Neural cell (in vitro differentiated cells): Measurements from ENCODE around the gene OR9A2.

Source experiments
- CTCF ChIP-seq: fragments of 450-650 bp; IDR thresholded peaks from 2 replicates; pipeline ENCODE4 v1.5.1; 2014; ENCODE audit warnings: antibody characterized with exemption, mild to moderate bottlenecking, moderate library complexity; ENCODE audit not compliant: poor library complexity, severe bottlenecking
- EZH2 ChIP-seq: fragments of 200-600, 300-800 bp; shearing (Covaris generic), sonication (generic); IDR thresholded peaks from 2 replicates; pipeline ENCODE4 v1.6.1; 2014; ENCODE audit warnings: antibody characterized with exemption, low read length, borderline replicate concordance, mild to moderate bottlenecking; ENCODE audit not compliant: insufficient read depth, poor library complexity, severe bottlenecking
- POLR2AphosphoS5 ChIP-seq: IDR thresholded peaks from 2 replicates; pipeline ENCODE4 v1.6.1; 2012
- SMC3 ChIP-seq: fragments of 450-650 bp; conservative IDR thresholded peaks from 2 replicates; pipeline ENCODE4 v1.6.1; 2014; ENCODE audit warnings: antibody characterized with exemption, mild to moderate bottlenecking, moderate library complexity; ENCODE audit not compliant: poor library complexity
- TAF1 ChIP-seq: IDR thresholded peaks from 2 replicates; pipeline ENCODE4 v1.6.1; 2012; ENCODE audit warnings: low read depth

GRCh38 chr7:143055754-143056153 lies 28.8 kb upstream of the OR9A2 start:
- TF ChIP-seq CTCF (no peak), POLR2AphosphoS5 (no peak), EZH2 (no peak), TAF1 (no peak), SMC3 (no peak)
